Epithelial cell of proximal tubule (primary cell): ENCODE results near the gene UIMC1. TPM values are rescaled to one million over a fixed set of nuclear protein-coding genes. Genes with fewer than 3 reads are reported as not detected.

ENCODE experiments used
- DNase-seq: peaks from one replicate; pipeline ENCODE4 v3.0.0-alpha.2; 2011; ENCODE audit warnings: low read depth
- H3K4me3 ChIP-seq: 2 replicates; pipeline ENCODE4 v1.5.1; 2011; ENCODE audit warnings: low read depth, mild to moderate bottlenecking, low read length
- CTCF ChIP-seq: conservative IDR thresholded peaks from 2 replicates; pipeline ENCODE4 v1.5.1; 2012; ENCODE audit warnings: low read depth, mild to moderate bottlenecking, low read length
- total RNA-seq: library from RNA; depleted of rRNA; stranded (reverse); fragments of >200 nt; gene quantifications from 2 replicates; pipeline ENCODE4 v1.2.3, GENCODE V29; 2015

UIMC1 gene
- total RNA-seq, 1 donor from 2014 or later: 15.6 TPM

GRCh38 chr5:176900780-176901204 lies 105.8 kb downstream of the UIMC1 start:
- no peak for TF ChIP-seq CTCF
- no peak for DNase-seq

GRCh38 chr5:176899946-176900779 lies 106.4 kb downstream of the UIMC1 start:
- no peak for TF ChIP-seq CTCF

More at GRCh38 chr5:176900780-176901204, 105.8 kb downstream of the UIMC1 start:
- no peak overlapping the region for H3K4me3 ChIP-seq

GRCh38 chr5:176899296-176899891 lies 107.2 kb downstream of the UIMC1 start, which contains the start of gene HK3:
TSS of gene HK3 (minus strand) at chr5:176899346. CDS start at chr5:176896159, 3,187 bp downstream.
- DNase-seq: no peak
- TF ChIP-seq CTCF: no peak
- H3K4me3 ChIP-seq: no peak within 1 kb of the TSS

More at GRCh38 chr5:176899946-176900779, 106.4 kb downstream of the UIMC1 start:
- no peak overlapping the region for H3K4me3 ChIP-seq
- no peak for DNase-seq

GRCh38 chr5:176897263-176897662 lies 109.3 kb downstream of the UIMC1 start:
- TF ChIP-seq CTCF: no peak

GRCh38 chr5:176895831-176896230 lies 110.7 kb downstream of the UIMC1 start:
- H3K4me3 ChIP-seq: no peak overlapping the region
- DNase-seq: no peak
- TF ChIP-seq CTCF: no peak

More at GRCh38 chr5:176897263-176897662, 109.3 kb downstream of the UIMC1 start:
- no peak overlapping the region for H3K4me3 ChIP-seq
- DNase-seq: no peak

DNA sequence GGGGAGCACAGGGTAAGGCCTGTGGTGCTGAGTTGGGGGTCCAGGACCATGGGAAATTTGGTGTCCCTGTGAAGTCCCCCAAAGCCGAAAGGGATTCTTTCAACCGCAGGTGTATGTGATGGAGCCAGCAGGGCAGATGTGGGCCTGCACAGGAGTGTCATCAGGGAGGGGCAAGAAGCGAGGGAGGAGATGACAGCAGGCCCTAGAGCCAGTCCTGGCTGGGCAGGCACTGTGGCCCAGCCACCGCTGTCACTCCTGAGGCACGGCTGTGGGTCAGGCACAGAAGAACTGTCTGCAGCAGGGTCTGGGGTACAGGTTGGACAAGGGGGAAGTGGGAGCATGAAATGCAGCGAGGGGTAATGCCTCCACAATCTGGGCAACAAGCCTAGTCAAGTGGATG lies 112.3 kb downstream of the UIMC1 start:
- H3K4me3 ChIP-seq: no peak overlapping the region
- TF ChIP-seq CTCF: no peak
- DNase-seq: no peak
